NCI-H69 (cell line): Measurements from ENCODE around the gene SRGAP1.
"Not testable (repeated sequence)": the region's sequence is repeated elsewhere in the genome, so short reads cannot be mapped to it uniquely, and the experiment has no call there.

Experiments used
- DNase-seq: peaks from one replicate; lab custom pipeline; 2025; lab: John Stamatoyannopoulos, UW

Gene SRGAP1

DNA sequence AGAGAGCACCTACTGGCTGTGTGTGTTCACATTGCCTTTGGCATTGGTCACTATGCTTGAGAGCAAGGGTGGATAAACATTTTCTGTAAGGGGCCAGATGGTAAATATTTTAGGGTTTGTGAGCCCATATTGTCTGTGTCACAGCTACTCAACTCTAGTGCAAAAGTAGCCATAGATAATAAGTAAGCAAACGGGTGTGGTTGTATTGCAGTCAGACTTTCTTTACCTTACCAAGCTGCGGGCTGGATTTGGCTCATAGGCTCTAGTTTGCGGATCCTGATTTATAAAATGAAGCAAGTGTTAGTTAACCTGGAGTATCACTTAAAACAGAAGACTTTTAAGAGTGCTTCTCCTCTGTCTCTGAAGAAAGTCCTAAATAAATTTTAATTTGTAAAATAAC lies 208.6 kb downstream of the SRGAP1 start:
- peak; percentile 81 for DNase-seq

GRCh38 chr12:64054079-64054520 lies 209.6 kb downstream of the SRGAP1 start:
- DNase-seq: peak; percentile 22

GRCh38 chr12:64056741-64057140 lies 212.2 kb downstream of the SRGAP1 start:
- DNase-seq: no peak

DNA sequence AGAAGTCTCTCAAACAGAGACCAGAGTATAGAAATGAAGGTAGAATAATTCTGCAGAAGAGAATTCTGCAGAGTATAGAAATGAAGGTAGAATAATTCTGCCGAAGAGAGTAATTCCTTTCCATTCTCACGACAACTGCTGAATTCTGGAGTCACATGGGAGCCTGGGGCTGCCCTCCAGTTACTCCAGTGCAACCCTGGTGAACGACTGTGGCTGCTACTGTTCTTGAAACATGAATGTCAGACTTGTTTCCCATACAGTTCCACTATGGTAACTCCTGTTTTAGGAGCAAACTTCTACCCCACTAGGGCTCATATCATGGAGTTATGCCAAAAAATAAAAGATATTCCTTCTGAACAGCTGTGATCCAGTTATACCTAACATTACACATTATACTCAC lies 213.2 kb downstream of the SRGAP1 start:
- DNase-seq: no peak

- DNase-seq: no peak
These were observed 214.2 kb downstream of the SRGAP1 start for GRCh38 chr12:64058541-64059265.

GRCh38 chr12:64059685-64060084 lies 215.2 kb downstream of the SRGAP1 start:
- no peak for DNase-seq

DNA sequence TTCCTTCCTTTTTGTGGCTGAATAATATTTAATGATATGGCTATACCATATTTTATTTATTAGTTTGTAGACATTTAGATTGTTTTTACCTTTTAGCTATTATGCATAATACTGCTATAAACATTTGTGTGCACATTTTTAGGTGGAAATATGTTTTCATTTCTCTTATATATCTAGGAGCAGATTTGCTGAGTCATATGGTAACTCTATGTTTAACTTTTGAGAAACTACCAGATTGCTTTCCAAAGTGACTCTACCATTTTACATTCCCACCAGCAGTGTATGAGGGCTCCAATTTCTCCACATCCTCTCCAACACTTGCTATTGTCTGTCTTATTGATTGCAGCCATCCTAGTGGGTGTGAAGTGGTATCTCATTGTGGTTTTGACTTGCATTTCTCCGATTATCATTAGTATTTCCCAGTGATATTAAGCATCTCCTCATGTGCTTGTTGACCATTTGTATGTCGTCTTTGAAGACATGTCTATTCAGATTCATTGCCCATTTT lies 217.4 kb downstream of the SRGAP1 start:
- no peak for DNase-seq

- DNase-seq: no peak
These were observed 218.6 kb downstream of the SRGAP1 start for GRCh38 chr12:64063121-64063520.

- no peak for DNase-seq
These were observed 219.7 kb downstream of the SRGAP1 start for GRCh38 chr12:64064240-64064639.

DNA sequence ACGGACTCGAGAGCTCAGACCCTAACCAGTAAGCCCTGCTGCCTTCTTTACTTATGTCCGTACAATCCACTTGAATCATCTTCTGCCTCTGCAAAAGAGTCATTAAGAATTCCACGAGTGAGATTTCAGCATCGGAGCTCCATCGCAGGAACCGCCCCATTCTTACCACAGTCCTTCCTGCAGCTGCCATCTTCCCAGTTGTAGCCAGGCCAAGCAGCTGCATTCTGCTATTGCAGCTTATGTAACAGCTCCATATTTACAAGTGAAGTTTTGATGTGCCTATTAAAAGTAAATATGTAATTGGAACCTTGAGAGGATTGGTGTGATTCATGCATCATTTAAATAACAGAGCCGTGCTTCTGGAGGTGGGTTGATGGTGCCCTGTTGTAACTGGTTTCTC lies 220.2 kb downstream of the SRGAP1 start:
- no peak for DNase-seq

DNA sequence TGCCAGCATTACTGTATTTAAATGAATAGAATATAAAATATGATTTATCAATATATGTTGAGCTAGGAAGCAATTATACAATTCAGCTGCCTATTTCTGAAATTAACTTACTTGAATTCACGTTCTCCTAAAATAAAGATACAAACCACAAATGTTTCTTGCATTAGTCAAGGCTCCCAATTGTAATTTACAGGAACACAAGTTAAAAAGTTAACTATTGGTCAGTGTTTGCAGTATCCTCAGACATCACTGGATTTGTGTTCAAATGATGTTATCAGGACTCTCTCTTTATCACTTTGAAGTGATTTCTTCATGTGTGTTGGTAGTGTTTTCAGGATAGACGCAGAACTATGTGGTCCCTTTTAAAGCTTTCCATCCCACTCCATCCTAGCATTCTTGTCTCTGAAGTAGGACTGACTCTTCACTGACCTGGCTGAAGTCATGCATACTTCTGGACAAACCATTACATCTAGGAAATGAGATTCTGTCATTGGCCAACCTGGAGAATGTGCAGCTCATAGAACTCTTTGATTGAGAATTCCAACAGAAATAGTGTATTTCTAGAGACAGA lies 221.5 kb downstream of the SRGAP1 start:
- DNase-seq: no peak

DNA sequence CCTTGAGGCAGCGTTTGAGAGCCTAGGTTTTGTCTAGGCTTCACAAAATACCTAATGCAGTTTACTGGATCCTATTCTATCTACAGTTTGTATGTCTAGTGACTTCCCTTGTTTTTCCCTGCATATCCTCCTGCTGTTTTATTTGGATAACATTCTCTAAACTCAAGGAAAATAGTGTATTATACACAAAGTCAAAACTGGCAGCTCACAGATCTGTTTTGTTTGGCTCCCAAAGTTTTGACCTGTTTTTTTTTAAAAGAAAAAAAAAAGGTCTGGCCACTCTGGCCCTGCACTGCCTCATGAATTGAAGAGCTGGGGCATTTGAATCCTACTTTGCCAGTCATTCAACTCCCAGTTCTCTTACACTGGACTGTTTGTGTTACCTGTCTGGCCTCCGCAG lies 222.3 kb downstream of the SRGAP1 start:
- no peak for DNase-seq

DNA sequence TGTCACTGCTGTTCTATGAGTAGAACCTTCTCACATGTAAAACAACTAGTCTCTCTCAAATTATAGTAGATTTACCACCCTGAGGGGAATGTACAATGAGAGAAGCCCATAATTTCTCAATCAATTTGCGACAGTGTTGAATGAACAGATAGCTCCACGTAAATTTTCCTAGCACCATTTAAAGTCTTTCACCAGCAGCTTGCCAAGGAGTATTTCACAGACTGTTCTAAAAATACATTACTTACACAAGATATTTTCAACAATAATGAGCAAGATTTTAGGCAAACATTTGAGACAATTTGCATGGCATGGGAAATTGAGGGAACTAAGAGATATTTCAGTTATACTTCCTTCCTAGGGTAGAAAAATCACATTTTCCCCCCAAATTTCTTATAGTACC lies 226.0 kb downstream of the SRGAP1 start:
- DNase-seq: no peak

DNA sequence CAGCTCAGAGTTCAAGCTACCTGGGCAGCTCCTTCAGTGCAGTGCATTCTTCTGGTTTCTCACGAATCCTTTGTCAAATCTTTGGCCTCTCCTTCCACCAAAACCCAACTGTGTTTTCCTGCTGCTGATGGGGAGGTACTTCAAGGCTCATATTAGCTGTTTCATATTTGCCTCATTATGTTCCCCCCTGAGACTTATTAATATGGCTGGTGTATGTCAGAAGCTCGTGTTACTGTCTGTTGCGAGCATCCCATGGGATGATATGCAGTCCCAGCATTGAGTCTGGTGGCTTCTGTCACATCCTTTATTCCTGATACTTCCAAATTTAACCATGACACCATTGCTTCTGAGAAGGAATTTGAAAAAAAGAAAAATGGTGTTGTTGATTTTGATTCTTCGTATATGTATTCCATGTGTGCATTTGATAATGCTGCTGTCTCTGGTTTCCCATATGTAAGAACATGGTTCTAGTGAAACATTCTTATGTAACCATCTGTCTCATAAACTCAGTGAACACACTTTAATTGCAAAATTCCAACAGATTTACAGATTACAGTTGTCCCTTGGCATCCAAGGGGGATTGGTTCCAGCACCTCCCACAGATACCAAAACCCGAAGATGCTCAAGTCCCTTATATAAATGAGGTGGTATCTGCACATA lies 228.5 kb downstream of the SRGAP1 start:
- DNase-seq: no peak

DNA sequence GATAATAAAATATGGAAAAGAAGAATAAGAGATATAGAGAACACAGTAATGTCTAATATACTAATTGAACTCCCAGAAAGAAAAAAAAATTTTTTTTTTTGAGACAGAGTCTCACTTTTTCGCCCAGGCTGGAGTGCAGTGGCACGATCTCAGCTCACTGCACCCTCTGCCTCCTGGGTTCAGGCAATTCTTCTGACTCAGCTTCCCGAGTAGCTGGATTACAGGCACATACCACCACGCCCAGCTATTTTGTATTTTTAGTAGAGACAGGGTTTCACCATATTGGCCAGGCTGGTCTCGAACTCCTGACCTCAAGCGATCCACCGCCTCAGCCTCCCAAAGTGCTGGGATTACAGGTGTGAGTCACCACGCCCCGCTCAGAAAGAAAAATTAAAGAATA lies 232.1 kb downstream of the SRGAP1 start:
- not testable (repeated sequence) for DNase-seq

DNA sequence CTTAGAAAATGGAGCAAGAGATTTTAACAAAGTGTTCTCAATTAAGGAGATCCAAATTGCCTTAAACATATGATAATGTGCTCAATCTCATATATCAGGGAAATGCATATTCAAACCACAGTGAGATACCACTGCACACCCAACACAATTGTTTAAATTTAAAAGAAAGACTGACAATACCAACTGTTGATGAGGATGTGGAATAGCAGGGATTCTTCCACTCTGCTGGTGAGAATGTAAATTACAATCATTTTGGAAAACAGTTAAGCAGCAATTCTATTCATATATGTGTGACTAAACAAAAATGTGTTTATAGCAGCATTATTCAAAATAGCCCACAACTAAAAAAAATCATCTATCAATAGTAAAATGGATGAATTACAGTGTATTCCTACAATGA lies 233.4 kb downstream of the SRGAP1 start:
- no peak for DNase-seq

DNA sequence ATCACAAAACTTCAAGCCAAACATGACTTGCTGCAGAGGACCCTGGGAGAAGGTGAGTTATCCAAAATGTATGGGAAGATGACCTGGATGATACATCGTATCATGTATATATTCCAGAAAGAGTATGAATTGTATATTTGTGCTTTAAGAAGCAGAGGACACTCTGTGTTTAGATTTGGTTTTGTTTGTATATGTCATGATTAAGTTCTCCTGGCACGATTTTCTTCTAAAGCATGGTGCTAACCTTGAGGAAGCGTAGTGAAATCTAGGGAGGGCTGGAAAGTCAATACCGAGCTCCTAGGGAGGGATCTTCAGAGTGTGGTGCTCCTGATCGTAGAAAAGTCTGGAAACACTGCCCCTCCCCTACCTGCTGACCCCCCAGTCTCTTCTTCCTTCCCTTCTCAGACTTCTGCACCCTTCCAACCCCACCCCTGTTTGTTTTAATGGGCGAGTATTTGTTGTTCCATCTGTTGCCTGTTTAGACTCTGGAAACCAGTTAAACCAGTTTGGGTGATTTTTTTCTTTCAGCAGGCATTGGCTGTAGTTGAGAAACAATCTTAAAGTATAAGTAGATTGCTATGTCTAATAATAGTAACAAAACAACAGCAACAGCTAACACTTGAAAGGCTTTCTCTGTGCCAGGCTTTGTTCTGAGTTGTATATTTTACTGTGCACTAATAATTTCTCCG lies 236.0 kb downstream of the SRGAP1 start:
- no peak for DNase-seq

GRCh38 chr12:64081008-64081404 lies 236.5 kb downstream of the SRGAP1 start:
- no peak for DNase-seq

DNA sequence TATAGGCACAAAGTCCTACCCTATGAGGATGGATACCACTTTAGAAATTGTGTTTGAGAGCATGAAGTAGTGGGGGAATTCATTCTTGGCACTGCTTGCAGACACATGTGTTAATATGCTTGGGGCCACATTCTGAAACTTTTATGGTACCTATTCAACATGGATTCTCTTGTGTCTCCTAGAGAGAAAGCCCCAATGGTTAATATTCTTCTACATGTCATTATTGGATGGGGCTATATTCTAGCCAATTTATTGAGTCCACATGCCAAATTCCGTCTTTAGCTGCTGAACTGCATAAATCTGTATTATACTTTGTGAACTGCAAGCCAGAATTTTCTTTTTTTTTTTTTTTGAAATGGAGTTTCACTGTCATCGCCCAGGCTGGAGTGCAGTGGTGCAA lies 237.6 kb downstream of the SRGAP1 start:
- no peak for DNase-seq

- DNase-seq: peak; percentile 92
These were observed 238.4 kb downstream of the SRGAP1 start for GRCh38 chr12:64082866-64083268.

- DNase-seq: peak; percentile 91
These were observed 239.0 kb downstream of the SRGAP1 start for GRCh38 chr12:64083285-64084210.
